BE2C (cell line): ENCODE measurements around the gene TCEANC.
"Not testable (repeated sequence)": the region's sequence is repeated elsewhere in the genome, so short reads cannot be mapped to it uniquely, and the experiment has no call there.

Experiments
- DNase-seq: peaks from one replicate; pipeline ENCODE4 v3.0.0-alpha.2; 2020
- H3K27me3 ChIP-seq: fragments of 250-450 bp; sonication (Bioruptor Pico); 2 replicates; pipeline ENCODE4 v1.5.1; 2020; ENCODE audit warnings: mild to moderate bottlenecking
- H3K36me3 ChIP-seq: fragments of 250-450 bp; sonication (Bioruptor Pico); 2 replicates; pipeline ENCODE4 v1.5.1; 2020; ENCODE audit warnings: mild to moderate bottlenecking
- H3K4me1 ChIP-seq: fragments of 250-450 bp; sonication (Bioruptor Pico); 2 replicates; pipeline ENCODE4 v1.5.1; 2020
- H3K4me3 ChIP-seq: 2 replicates; pipeline ENCODE4 v1.5.1; 2011; ENCODE audit warnings: low read depth, low read length
- H3K9me3 ChIP-seq: fragments of 250-450 bp; sonication (Bioruptor Pico); 2 replicates; pipeline ENCODE4 v1.5.1; 2020
- CTCF ChIP-seq: IDR thresholded peaks from 2 replicates; pipeline ENCODE4 v1.5.1; 2012; ENCODE audit warnings: mild to moderate bottlenecking, low read depth, low read length

The TCEANC gene

GRCh38 chrX:13669246-13669737 is 16.4 kb downstream of the TCEANC start:
- Histone ChIP-seq H3K4me1 (no peaks in the 10 kb centered on the region), H3K4me3 (no peak overlapping the region), H3K27me3 (no peaks in the 10 kb centered on the region), H3K9me3 (no peaks in the 10 kb centered on the region), H3K36me3 (no peaks in the 10 kb centered on the region)
- no peak for TF ChIP-seq CTCF
- no peak for DNase-seq

GRCh38 chrX:13669755-13670154 is 16.8 kb downstream of the TCEANC start:
- not testable (repeated sequence) for H3K9me3 ChIP-seq, H3K27me3 ChIP-seq, DNase-seq, H3K4me3 ChIP-seq, H3K4me1 ChIP-seq, H3K36me3 ChIP-seq

GRCh38 chrX:13670197-13670596 is 17.3 kb downstream of the TCEANC start:
- Histone ChIP-seq H3K4me3 (no peak overlapping the region), H3K27me3 (no peaks in the 10 kb centered on the region), H3K9me3 (no peaks in the 10 kb centered on the region), H3K4me1 (no peaks in the 10 kb centered on the region), H3K36me3 (no peaks in the 10 kb centered on the region)
- no peak for DNase-seq
- TF ChIP-seq CTCF: no peak

GRCh38 chrX:13673016-13673415 is 20.1 kb downstream of the TCEANC start:
- DNase-seq: no peak

GRCh38 chrX:13676885-13677284 is 23.9 kb downstream of the TCEANC start:
- DNase-seq: no peak
- Histone ChIP-seq H3K9me3 (no peaks in the 10 kb centered on the region), H3K36me3 (no peaks in the 10 kb centered on the region), H3K4me3 (no peak overlapping the region), H3K27me3 (no peaks in the 10 kb centered on the region), H3K4me1 (no peaks in the 10 kb centered on the region)
- no peak for TF ChIP-seq CTCF

More at GRCh38 chrX:13673016-13673415, 20.1 kb downstream of the TCEANC start:
- no peak for TF ChIP-seq CTCF
- H3K9me3 ChIP-seq: no peaks in the 10 kb centered on the region
- H3K36me3 ChIP-seq: no peaks in the 10 kb centered on the region
- no peaks in the 10 kb centered on the region for H3K4me1 ChIP-seq
- H3K4me3 ChIP-seq: no peak overlapping the region
- no peaks in the 10 kb centered on the region for H3K27me3 ChIP-seq

- DNase-seq, H3K36me3 ChIP-seq, H3K4me3 ChIP-seq, H3K27me3 ChIP-seq, H3K4me1 ChIP-seq, H3K9me3 ChIP-seq: not testable (repeated sequence)
Observed at GRCh38 chrX:13679700-13680099, 26.8 kb downstream of the TCEANC start.

- Histone ChIP-seq H3K9me3 (no peaks in the 10 kb centered on the region), H3K4me1 (no peaks in the 10 kb centered on the region), H3K27me3 (no peaks in the 10 kb centered on the region), H3K36me3 (no peaks in the 10 kb centered on the region), H3K4me3 (no peak overlapping the region)
- no peak for DNase-seq
- TF ChIP-seq CTCF: no peak
Observed at GRCh38 chrX:13681595-13681994, 28.7 kb downstream of the TCEANC start.
